ENCODE data around the gene RNF213.

Gene RNF213

GRCh38 chr17:80217703-80218362, 42.8 kb upstream of the RNF213 start:
- Histone ChIP-seq H3K4me1 (ENCODE audit: low read length) (peaks cover 7% of the 10 kb centered on the region; the same call in 1 of the 2 replicates), H3K79me2 (ENCODE audit: low read length) (peaks cover 17% of the 10 kb centered on the region), H3K4me3 (ENCODE audit: low read length) (no peak overlapping the region), H4K20me1 (ENCODE audit: insufficient read depth, low read length) (peaks cover 18% of the 10 kb centered on the region), H3K9me3 (ENCODE audit: insufficient read depth, low read length) (no peaks in the 10 kb centered on the region), H3K9ac (ENCODE audit: low read length) (no peak overlapping the region), H2AFZ (ENCODE audit: low read depth, low read length) (no peak overlapping the region), H3K36me3 (replicated peaks; ENCODE audit: low read depth, low read length) (peaks cover 27% of the 10 kb centered on the region), H3K4me2 (ENCODE audit: low read length) (no peak overlapping the region), H3K27ac (ENCODE audit: low read length) (no peak overlapping the region), H3K27me3 (ENCODE audit: low read depth, low read length) (no peaks in the 10 kb centered on the region)
- no peak for TF ChIP-seq EZH2phosphoT487 (IDR thresholded peaks at IDR 0.05; ENCODE audit: low read depth)
- TF ChIP-seq CTCF (IDR thresholded peaks at IDR 0.05; ENCODE audit: low read depth, low read length), result no peak

GRCh38 chr17:80218391-80218790, 42.3 kb upstream of the RNF213 start:
- Histone ChIP-seq H2AFZ (ENCODE audit: low read depth, low read length) (no peak overlapping the region), H3K79me2 (ENCODE audit: low read length) (peaks cover 17% of the 10 kb centered on the region), H3K4me1 (ENCODE audit: low read length) (peaks cover 7% of the 10 kb centered on the region; the same call in 1 of the 2 replicates), H3K9ac (ENCODE audit: low read length) (no peak overlapping the region), H3K27me3 (ENCODE audit: low read depth, low read length) (no peaks in the 10 kb centered on the region), H3K4me3 (ENCODE audit: low read length) (no peak overlapping the region), H3K36me3 (replicated peaks; ENCODE audit: low read depth, low read length) (peaks cover 27% of the 10 kb centered on the region), H3K27ac (ENCODE audit: low read length) (no peak overlapping the region), H3K9me3 (ENCODE audit: insufficient read depth, low read length) (no peaks in the 10 kb centered on the region), H3K4me2 (ENCODE audit: low read length) (no peak overlapping the region), H4K20me1 (ENCODE audit: insufficient read depth, low read length) (peaks cover 18% of the 10 kb centered on the region)
- TF ChIP-seq EZH2phosphoT487 (IDR thresholded peaks at IDR 0.05; ENCODE audit: low read depth), result no peak
- no peak for TF ChIP-seq CTCF (IDR thresholded peaks at IDR 0.05; ENCODE audit: low read depth, low read length)

- H3K27me3 ChIP-seq (ENCODE audit: low read depth, low read length), result no peaks in the 10 kb centered on the region
- H3K9ac ChIP-seq (ENCODE audit: low read length), result peak overlapping the region; percentile 84
- H3K4me3 ChIP-seq (ENCODE audit: low read length), result peak overlapping the region; percentile 85
- TF ChIP-seq CTCF (IDR thresholded peaks at IDR 0.05; ENCODE audit: low read depth, low read length) (no peak), EZH2phosphoT487 (IDR thresholded peaks at IDR 0.05; ENCODE audit: low read depth) (no peak)
- peak overlapping the region; percentile 86 for H3K4me2 ChIP-seq (ENCODE audit: low read length)
- H3K4me1 ChIP-seq (ENCODE audit: low read length), result peaks cover 7% of the 10 kb centered on the region; the same call in 1 of the 2 replicates
- no peaks in the 10 kb centered on the region for H3K9me3 ChIP-seq (ENCODE audit: insufficient read depth, low read length)
- peaks cover 18% of the 10 kb centered on the region for H4K20me1 ChIP-seq (ENCODE audit: insufficient read depth, low read length)
- peaks cover 17% of the 10 kb centered on the region for H3K79me2 ChIP-seq (ENCODE audit: low read length)
- H3K36me3 ChIP-seq (replicated peaks; ENCODE audit: low read depth, low read length), result peaks cover 27% of the 10 kb centered on the region
- H2AFZ ChIP-seq (ENCODE audit: low read depth, low read length), result no peak overlapping the region
- peak overlapping the region; percentile 69 for H3K27ac ChIP-seq (ENCODE audit: low read length)
Measured at GRCh38 chr17:80219013-80219762, 41.5 kb upstream of the RNF213 start.

- H3K9me3 ChIP-seq (ENCODE audit: insufficient read depth, low read length), result no peaks in the 10 kb centered on the region
- peak overlapping the region; percentile 84 for H3K9ac ChIP-seq (ENCODE audit: low read length)
- peaks cover 7% of the 10 kb centered on the region; the same call in 1 of the 2 replicates for H3K4me1 ChIP-seq (ENCODE audit: low read length)
- H3K4me2 ChIP-seq (ENCODE audit: low read length), result peak overlapping the region; percentile 86
- peaks cover 27% of the 10 kb centered on the region for H3K36me3 ChIP-seq (replicated peaks; ENCODE audit: low read depth, low read length)
- peak overlapping the region; percentile 85 for H3K4me3 ChIP-seq (ENCODE audit: low read length)
- peak overlapping the region; percentile 69 for H3K27ac ChIP-seq (ENCODE audit: low read length)
- H2AFZ ChIP-seq (ENCODE audit: low read depth, low read length), result no peak overlapping the region
- H3K27me3 ChIP-seq (ENCODE audit: low read depth, low read length), result no peaks in the 10 kb centered on the region
- TF ChIP-seq CTCF (IDR thresholded peaks at IDR 0.05; ENCODE audit: low read depth, low read length) (no peak), EZH2phosphoT487 (IDR thresholded peaks at IDR 0.05; ENCODE audit: low read depth) (no peak)
- H4K20me1 ChIP-seq (ENCODE audit: insufficient read depth, low read length), result peaks cover 18% of the 10 kb centered on the region
- peaks cover 17% of the 10 kb centered on the region for H3K79me2 ChIP-seq (ENCODE audit: low read length)
Measured at GRCh38 chr17:80219763-80220053, 40.9 kb upstream of the RNF213 start.

All from OCI-LY3 (cell line).